C4-2B (cell line): ENCODE data around the gene EDIL3.

ENCODE experiments used
- H3K27ac ChIP-seq: fragments of 450-650 bp; 2 replicates; pipeline ENCODE4 v1.5.1; 2017
- CTCF ChIP-seq: fragments of 450-650 bp; conservative IDR thresholded peaks from 2 replicates; pipeline ENCODE4 v1.5.1; 2017; ENCODE audit warnings: mild to moderate bottlenecking
- ZFX ChIP-seq: fragments of 450-650 bp; IDR thresholded peaks from 2 replicates; pipeline ENCODE4 v1.6.1; 2017

EDIL3 gene

GRCh38 chr5:83921666-83922193, 462.9 kb downstream of the EDIL3 start:
- TF ChIP-seq CTCF (no peak), ZFX (no peak)

GRCh38 chr5:83919071-83920041, 465.3 kb downstream of the EDIL3 start:
- no peak for TF ChIP-seq CTCF
- TF ChIP-seq ZFX: no peak
- H3K27ac ChIP-seq: no peak overlapping the region

More at GRCh38 chr5:83921666-83922193, 462.9 kb downstream of the EDIL3 start:
- H3K27ac ChIP-seq: no peak overlapping the region

GRCh38 chr5:83917261-83917908, 467.3 kb downstream of the EDIL3 start:
- no peak for TF ChIP-seq ZFX
- no peak for TF ChIP-seq CTCF
- H3K27ac ChIP-seq: no peak overlapping the region

GRCh38 chr5:83914662-83915418, 469.8 kb downstream of the EDIL3 start:
- TF ChIP-seq ZFX: no peak
- no peak for TF ChIP-seq CTCF
- H3K27ac ChIP-seq: no peak overlapping the region

GRCh38 chr5:83914199-83914598, 470.5 kb downstream of the EDIL3 start:
- TF ChIP-seq CTCF: no peak
- no peak for TF ChIP-seq ZFX
- H3K27ac ChIP-seq: no peak overlapping the region

GRCh38 chr5:83913593-83913992, 471.1 kb downstream of the EDIL3 start:
- TF ChIP-seq ZFX: no peak
- TF ChIP-seq CTCF: no peak
- no peak overlapping the region for H3K27ac ChIP-seq
